GM06990 (cell line): ENCODE data around the gene ZNF831.

ENCODE experiments used
- DNase-seq: peaks from one replicate; pipeline ENCODE4 v3.0.0-alpha.2; 2011; ENCODE audit not compliant: insufficient read length; ENCODE audit errors: extremely low read depth
- H3K27me3 ChIP-seq: replicated peaks from 2 replicates; pipeline ENCODE4 v1.6.0; 2011; ENCODE audit warnings: low read length; ENCODE audit not compliant: control insufficient read depth, insufficient read depth
- H3K36me3 ChIP-seq: 2 replicates; pipeline ENCODE4 v1.5.1; 2011; ENCODE audit warnings: low read length; ENCODE audit not compliant: control insufficient read depth, insufficient read depth
- H3K4me3 ChIP-seq: replicated peaks from 2 replicates; pipeline ENCODE4 v1.5.1; 2011; ENCODE audit warnings: low read depth, mild to moderate bottlenecking, control low read depth, low read length
- CTCF ChIP-seq: IDR thresholded peaks from 2 replicates; pipeline ENCODE4 v1.5.1; 2011; ENCODE audit warnings: low read length, control low read depth, mild to moderate bottlenecking, inconsistent platforms; ENCODE audit not compliant: insufficient read depth, poor library complexity, severe bottlenecking

ZNF831 gene

GRCh38 chr20:59165891-59166709 lies 2.5 kb downstream of the ZNF831 start:
- no peaks in the 10 kb centered on the region; the same call in 1 of the 2 replicates for H3K27me3 ChIP-seq
- H3K4me3 ChIP-seq, result no peak overlapping the region; the same call in 1 of the 2 replicates
- no peaks in the 10 kb centered on the region for H3K36me3 ChIP-seq

GRCh38 chr20:59170406-59171349 lies 7.1 kb downstream of the ZNF831 start:
- Histone ChIP-seq H3K36me3 (no peaks in the 10 kb centered on the region), H3K4me3 (no peak overlapping the region), H3K27me3 (no peaks in the 10 kb centered on the region)
- TF ChIP-seq CTCF, result no peak
- no peak for DNase-seq

More at GRCh38 chr20:59165891-59166709, 2.5 kb downstream of the ZNF831 start:
- DNase-seq, result no peak
- TF ChIP-seq CTCF, result no peak

DNA sequence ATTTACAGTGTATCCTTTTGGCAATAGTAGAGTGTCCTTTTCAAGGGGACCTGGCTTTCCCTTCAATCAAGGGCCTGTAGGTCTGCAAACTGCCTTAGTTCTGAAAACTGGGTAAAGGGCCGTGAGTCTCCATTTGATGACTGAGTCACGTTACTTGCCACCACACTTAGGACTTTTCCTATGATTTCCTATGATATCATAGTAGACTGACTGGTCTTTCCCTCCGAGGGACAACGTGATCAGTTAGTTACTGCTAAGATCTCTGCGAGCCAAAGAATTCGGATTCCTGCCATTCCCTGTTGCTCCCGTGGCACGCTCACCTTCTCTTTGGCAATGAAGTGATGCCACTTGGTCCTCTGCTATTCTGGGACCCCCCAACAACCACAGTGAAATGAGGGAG lies 8.4 kb downstream of the ZNF831 start:
- no peaks in the 10 kb centered on the region for H3K36me3 ChIP-seq
- H3K27me3 ChIP-seq, result no peaks in the 10 kb centered on the region
- TF ChIP-seq CTCF, result no peak
- DNase-seq, result no peak
- H3K4me3 ChIP-seq, result no peak overlapping the region

- Histone ChIP-seq H3K4me3 (no peak overlapping the region), H3K27me3 (no peaks in the 10 kb centered on the region; the same call in 1 of the 2 replicates), H3K36me3 (no peaks in the 10 kb centered on the region)
- TF ChIP-seq CTCF, result no peak
- no peak for DNase-seq
Measured at GRCh38 chr20:59173938-59174491, 10.4 kb downstream of the ZNF831 start.

DNA sequence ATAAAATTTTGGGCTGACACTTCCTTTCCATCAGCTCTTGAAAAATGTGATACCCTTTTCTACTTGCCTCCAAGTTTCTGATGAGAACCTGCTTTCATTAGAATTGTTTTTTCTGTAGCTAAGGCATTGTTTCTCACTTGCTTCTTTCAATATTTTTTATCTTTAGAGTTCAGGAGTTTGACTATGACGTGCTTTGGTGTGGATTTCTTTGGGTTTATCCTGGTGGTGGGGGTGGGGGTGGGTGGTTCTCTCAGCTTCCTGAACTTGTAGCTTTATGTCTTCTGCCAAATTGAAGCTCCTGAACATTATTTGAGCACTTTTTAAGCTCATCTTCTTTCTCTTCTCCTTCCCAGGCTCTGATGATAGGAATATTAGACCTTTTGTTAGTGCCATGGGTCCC lies 11.4 kb downstream of the ZNF831 start:
- TF ChIP-seq CTCF, result no peak
- DNase-seq, result no peak
- no peaks in the 10 kb centered on the region; the same call in 1 of the 2 replicates for H3K27me3 ChIP-seq
- no peak overlapping the region for H3K4me3 ChIP-seq
- no peaks in the 10 kb centered on the region for H3K36me3 ChIP-seq
